H9 (cell line): ENCODE results near the gene TFDP1. TPM values are rescaled to one million over a fixed set of nuclear protein-coding genes. Genes with fewer than 3 reads are reported as not detected.
"Not testable (repeated sequence)": the region's sequence is repeated elsewhere in the genome, so short reads cannot be mapped to it uniquely, and the experiment has no call there.

Experiments
- DNase-seq: peaks from one replicate; pipeline ENCODE4 v3.0.0-alpha.2; 2017
- H2AFZ ChIP-seq: one replicate; pipeline ENCODE4 v1.6.1; 2013; ENCODE audit warnings: mild to moderate bottlenecking, low read length, control low read depth, moderate library complexity
- H2AK5ac ChIP-seq: 2 replicates; pipeline ENCODE4 v1.6.1; 2013; ENCODE audit warnings: low read length, control low read depth, mixed read lengths; ENCODE audit not compliant: insufficient read length
- H2BK120ac ChIP-seq: one replicate; pipeline ENCODE4 v1.6.1; 2013; ENCODE audit warnings: low read depth, mild to moderate bottlenecking, low read length, control low read depth, inconsistent platforms; ENCODE audit not compliant: poor library complexity, severe bottlenecking
- H2BK12ac ChIP-seq: 2 replicates; pipeline ENCODE4 v1.6.1; 2013; ENCODE audit warnings: low read length, control low read depth, mixed read lengths, low read depth; ENCODE audit not compliant: insufficient read length
- H2BK15ac ChIP-seq: 2 replicates; pipeline ENCODE4 v1.6.1; 2013; ENCODE audit warnings: low read depth, low read length, control low read depth
- H2BK20ac ChIP-seq: one replicate; pipeline ENCODE4 v1.6.1; 2013; ENCODE audit warnings: low read depth, mild to moderate bottlenecking, low read length, control low read depth, inconsistent platforms; ENCODE audit not compliant: poor library complexity, severe bottlenecking
- H2BK5ac ChIP-seq: 2 replicates; pipeline ENCODE4 v1.6.1; 2013; ENCODE audit warnings: low read length, control low read depth, mixed read lengths; ENCODE audit not compliant: insufficient read length
- H3K14ac ChIP-seq: 2 replicates; pipeline ENCODE4 v1.6.1; 2013; ENCODE audit warnings: low read length, control low read depth; ENCODE audit not compliant: insufficient read depth
- H3K18ac ChIP-seq: 2 replicates; pipeline ENCODE4 v1.6.1; 2013; ENCODE audit warnings: low read depth, mild to moderate bottlenecking, mixed read lengths, low read length, control low read depth; ENCODE audit not compliant: insufficient read length
- H3K23ac ChIP-seq: 2 replicates; pipeline ENCODE4 v1.6.1; 2013; ENCODE audit warnings: low read length, control low read depth, mixed read lengths, low read depth; ENCODE audit not compliant: insufficient read length
- H3K23me2 ChIP-seq: 2 replicates; pipeline ENCODE4 v1.6.1; 2013; ENCODE audit warnings: low read depth, mild to moderate bottlenecking, mixed read lengths, low read length, control low read depth; ENCODE audit not compliant: insufficient read length, poor library complexity, severe bottlenecking
- H3K27ac ChIP-seq: 2 replicates; pipeline ENCODE4 v1.5.1; 2013; ENCODE audit warnings: low read length, control low read depth, mixed read lengths, low read depth; ENCODE audit not compliant: insufficient read length
- H3K27me3 ChIP-seq: 2 replicates; pipeline ENCODE4 v1.6.1; 2013; ENCODE audit warnings: low read length, control low read depth, inconsistent platforms; ENCODE audit not compliant: insufficient read depth
- H3K4ac ChIP-seq: 2 replicates; pipeline ENCODE4 v1.6.1; 2013; ENCODE audit warnings: low read depth, mild to moderate bottlenecking, control low read depth, inconsistent platforms, low read length, moderate library complexity
- H3K4me1 ChIP-seq: 2 replicates; pipeline ENCODE4 v1.6.1; 2013; ENCODE audit warnings: low read length, control low read depth, inconsistent platforms; ENCODE audit not compliant: insufficient read depth
- H3K4me2 ChIP-seq: 2 replicates; pipeline ENCODE4 v1.6.1; 2013; ENCODE audit warnings: low read length, control low read depth, mixed read lengths; ENCODE audit not compliant: insufficient read length, insufficient read depth
- H3K56ac ChIP-seq: 2 replicates; pipeline ENCODE4 v1.6.1; 2013; ENCODE audit warnings: low read depth, mild to moderate bottlenecking, mixed read lengths, low read length, control low read depth; ENCODE audit not compliant: insufficient read length
- H3K79me1 ChIP-seq: 2 replicates; pipeline ENCODE4 v1.6.1; 2013; ENCODE audit warnings: low read depth, mild to moderate bottlenecking, moderate library complexity, low read length, control low read depth, inconsistent platforms; ENCODE audit not compliant: insufficient read depth, poor library complexity, severe bottlenecking
- H3K79me2 ChIP-seq: 2 replicates; pipeline ENCODE4 v1.6.1; 2013; ENCODE audit warnings: low read length, control low read depth, inconsistent platforms; ENCODE audit not compliant: insufficient read depth
- H3K9ac ChIP-seq: 2 replicates; pipeline ENCODE4 v1.6.1; 2013; ENCODE audit warnings: low read length, control low read depth, mixed read lengths; ENCODE audit not compliant: insufficient read length; ENCODE audit errors: extremely low read depth
- H3K9me3 ChIP-seq: one replicate; pipeline ENCODE4 v1.6.1; 2013; ENCODE audit warnings: low read depth, low read length, inconsistent platforms; ENCODE audit not compliant: control insufficient read depth
- H3T11ph ChIP-seq: one replicate; pipeline ENCODE4 v1.6.1; 2013; ENCODE audit warnings: mild to moderate bottlenecking, low read length, control low read depth, inconsistent platforms
- H4K20me1 ChIP-seq: one replicate; pipeline ENCODE4 v1.6.1; 2013; ENCODE audit not compliant: control insufficient read depth, insufficient read length, insufficient read depth
- H4K5ac ChIP-seq: 2 replicates; pipeline ENCODE4 v1.6.1; 2013; ENCODE audit warnings: low read depth, mild to moderate bottlenecking, mixed read lengths, low read length, control low read depth; ENCODE audit not compliant: insufficient read length
- H4K8ac ChIP-seq: replicated peaks from 2 replicates; pipeline ENCODE4 v1.6.1; 2013; ENCODE audit warnings: low read length, control low read depth, mixed read lengths, low read depth; ENCODE audit not compliant: insufficient read length
- H4K91ac ChIP-seq: 2 replicates; pipeline ENCODE4 v1.6.1; 2013; ENCODE audit warnings: low read depth, mild to moderate bottlenecking, moderate library complexity, mixed read lengths, low read length, control low read depth; ENCODE audit not compliant: insufficient read length
- H3K27ac Mint-ChIP-seq, 3 experiments: 2 replicates in 2 of 3; 3 replicates in 1 of 3; pipeline ENCODE4 v1.8.0; 2020 to 2021; ENCODE audit warnings: mixed read lengths in 3 of 3, mild to moderate bottlenecking in 1 of 3, moderate library complexity in 1 of 3
- H3K27me3 Mint-ChIP-seq: 2 replicates; pipeline ENCODE4 v1.8.0; 2021; ENCODE audit warnings: low read depth, mild to moderate bottlenecking, moderate library complexity, mixed read lengths
- H3K36me3 Mint-ChIP-seq, 3 experiments: 2 replicates in 2 of 3; 3 replicates in 1 of 3; pipeline ENCODE4 v1.8.0; 2020 to 2021; ENCODE audit warnings: low read depth in 3 of 3, mixed read lengths in 3 of 3; ENCODE audit not compliant: insufficient read depth in 1 of 3
- H3K4me1 Mint-ChIP-seq, 2 experiments: 2 replicates each; pipeline ENCODE4 v1.8.0; 2020; ENCODE audit warnings: mixed read lengths in 2 of 2
- H3K4me3 Mint-ChIP-seq, 2 experiments: 2 replicates in 1 of 2; 3 replicates in 1 of 2; pipeline ENCODE4 v1.8.0; 2020 to 2021; ENCODE audit warnings: mild to moderate bottlenecking in 2 of 2, mixed read lengths in 2 of 2, moderate library complexity in 1 of 2
- H3K9me3 Mint-ChIP-seq, 2 experiments: 2 replicates in 1 of 2; 3 replicates in 1 of 2; pipeline ENCODE4 v1.8.0; 2020; ENCODE audit warnings: mild to moderate bottlenecking in 2 of 2, mixed read lengths in 2 of 2, moderate library complexity in 1 of 2
- WGBS: extraction: QIAGEN DNeasy Blood & Tissue Kit; methylation state at CpG from one replicate; pipeline ENCODE4 v1.1.7; 2013; ENCODE audit warnings: missing lambda C conversion rate, low lambda C conversion rate, mixed read lengths; ENCODE audit not compliant: insufficient read length; ENCODE audit errors: extremely low coverage; 5-methylcytosine and 5-hydroxymethylcytosine counted together
- total RNA-seq: library from RNA; stranded (reverse); gene quantifications from 2 replicates; pipeline ENCODE4 v1.2.1, GENCODE V29; 2021
- TF ChIP-seq, protein P1 (sequence below): fragments of 200-600 bp; sonication (generic); conservative IDR thresholded peaks from 3 replicates; pipeline ENCODE4 v1.8.0; 2021; ENCODE audit warnings: antibody characterized with exemption, mild to moderate bottlenecking

TFDP1 gene
- total RNA-seq, 1 experiment from 2014 or later = 111 TPM

DNA sequence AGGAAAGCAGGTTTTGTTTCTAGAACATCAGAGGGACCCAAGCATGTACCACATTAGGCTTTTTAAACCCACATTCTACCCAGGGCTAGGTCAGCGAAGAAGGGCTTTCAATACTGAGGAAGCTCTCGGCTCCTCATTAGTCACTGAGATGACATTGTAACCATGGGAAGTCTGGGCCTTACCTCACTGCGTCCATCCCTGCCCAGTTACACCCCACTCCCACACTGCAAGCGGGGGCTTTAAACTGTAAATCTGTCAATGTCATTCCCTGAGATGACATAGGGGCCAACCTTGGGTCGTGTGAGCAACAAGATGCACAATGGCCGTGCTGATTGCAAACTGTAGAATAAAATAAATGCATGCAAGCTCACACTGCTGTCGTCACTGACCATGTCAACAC is 21.7 kb upstream of the TFDP1 start:
- no peak overlapping the region for H2BK12ac ChIP-seq
- no peaks in the 10 kb centered on the region for H3K27me3 ChIP-seq
- Mint-ChIP-seq H3K36me3 (no peaks in the 10 kb centered on the region), H3K4me1 (peaks cover 10 to 18% of the 10 kb centered on the region in 2 experiments), H3K4me3 (no peak overlapping the region), H3K27me3 (peaks cover 1% of the 10 kb centered on the region; the same call in 1 of the 2 replicates), H3K9me3 (no peaks in the 10 kb centered on the region), H3K27ac (peak overlapping the region in 1 of 3 experiments; percentile 63; a peak in 1 of 7 replicates)
- H3K18ac ChIP-seq = no peak overlapping the region
- no peak overlapping the region for H2BK5ac ChIP-seq
- H4K20me1 ChIP-seq = no peaks in the 10 kb centered on the region
- H3K4me2 ChIP-seq = no peak overlapping the region
- TF ChIP-seq, protein P1, sequence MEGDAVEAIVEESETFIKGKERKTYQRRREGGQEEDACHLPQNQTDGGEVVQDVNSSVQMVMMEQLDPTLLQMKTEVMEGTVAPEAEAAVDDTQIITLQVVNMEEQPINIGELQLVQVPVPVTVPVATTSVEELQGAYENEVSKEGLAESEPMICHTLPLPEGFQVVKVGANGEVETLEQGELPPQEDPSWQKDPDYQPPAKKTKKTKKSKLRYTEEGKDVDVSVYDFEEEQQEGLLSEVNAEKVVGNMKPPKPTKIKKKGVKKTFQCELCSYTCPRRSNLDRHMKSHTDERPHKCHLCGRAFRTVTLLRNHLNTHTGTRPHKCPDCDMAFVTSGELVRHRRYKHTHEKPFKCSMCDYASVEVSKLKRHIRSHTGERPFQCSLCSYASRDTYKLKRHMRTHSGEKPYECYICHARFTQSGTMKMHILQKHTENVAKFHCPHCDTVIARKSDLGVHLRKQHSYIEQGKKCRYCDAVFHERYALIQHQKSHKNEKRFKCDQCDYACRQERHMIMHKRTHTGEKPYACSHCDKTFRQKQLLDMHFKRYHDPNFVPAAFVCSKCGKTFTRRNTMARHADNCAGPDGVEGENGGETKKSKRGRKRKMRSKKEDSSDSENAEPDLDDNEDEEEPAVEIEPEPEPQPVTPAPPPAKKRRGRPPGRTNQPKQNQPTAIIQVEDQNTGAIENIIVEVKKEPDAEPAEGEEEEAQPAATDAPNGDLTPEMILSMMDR = no peak
- no peak overlapping the region for H3K4ac ChIP-seq
- no peaks in the 10 kb centered on the region for H3K79me1 ChIP-seq
- no peak overlapping the region for H4K91ac ChIP-seq
- H2AFZ ChIP-seq = no peak overlapping the region
- H2AK5ac ChIP-seq = no peak overlapping the region
- no peak overlapping the region for H2BK120ac ChIP-seq
- no peak overlapping the region for H3K56ac ChIP-seq
- no peaks in the 10 kb centered on the region for H3K9me3 ChIP-seq
- H3K23me2 ChIP-seq = no peaks in the 10 kb centered on the region
- WGBS = no CpG with 5 or more reads among the region's 7 CpGs
- no peak overlapping the region for H3T11ph ChIP-seq
- H3K23ac ChIP-seq = no peak overlapping the region
- no peak overlapping the region for H3K9ac ChIP-seq
- no peak overlapping the region for H3K27ac ChIP-seq
- H2BK20ac ChIP-seq = no peak overlapping the region
- no peak overlapping the region for H4K8ac ChIP-seq
- H3K79me2 ChIP-seq = no peaks in the 10 kb centered on the region
- no peak overlapping the region for H3K14ac ChIP-seq
- DNase-seq = no peak
- no peak overlapping the region for H2BK15ac ChIP-seq
- no peak overlapping the region for H4K5ac ChIP-seq
- 0 out of 2 replicates have a peak, but pooled peaks cover 2% of the 10 kb centered on the region for H3K4me1 ChIP-seq

DNA sequence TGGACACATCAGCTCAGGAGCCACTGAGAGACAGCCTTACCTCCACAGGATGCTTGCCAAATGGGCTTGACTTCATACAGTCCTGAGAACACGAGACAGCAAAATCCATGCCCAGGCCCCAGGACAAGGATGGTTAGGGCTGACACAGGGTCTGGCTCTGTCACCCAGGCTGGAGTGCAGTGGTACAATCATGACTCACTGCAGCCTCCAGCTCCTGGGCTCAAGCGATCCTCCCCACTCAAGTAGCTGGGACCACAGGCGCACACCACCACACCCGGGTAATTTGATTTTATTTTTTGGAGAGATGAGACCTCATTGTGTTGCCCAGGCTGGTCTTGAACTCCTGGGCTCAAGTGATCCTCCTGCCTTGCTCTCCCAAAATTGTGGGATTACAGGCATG is 21.0 kb upstream of the TFDP1 start:
- not testable (repeated sequence) for H3K27me3 Mint-ChIP-seq, H2AFZ ChIP-seq, H3K9ac ChIP-seq, H2BK120ac ChIP-seq, H3K36me3 Mint-ChIP-seq, H3K9me3 Mint-ChIP-seq, H2BK5ac ChIP-seq, H2AK5ac ChIP-seq, H3K18ac ChIP-seq, H2BK20ac ChIP-seq, H3K56ac ChIP-seq, H2BK12ac ChIP-seq, H3K23me2 ChIP-seq, H3K4me3 Mint-ChIP-seq, H3K27ac ChIP-seq, H3K79me1 ChIP-seq, H3K4ac ChIP-seq, H3K4me1 ChIP-seq, H4K5ac ChIP-seq, H2BK15ac ChIP-seq, H3K27ac Mint-ChIP-seq, H3K9me3 ChIP-seq, H4K20me1 ChIP-seq, H3K23ac ChIP-seq, H3K4me2 ChIP-seq, H3K14ac ChIP-seq, H4K8ac ChIP-seq, H3T11ph ChIP-seq, H3K27me3 ChIP-seq, H3K79me2 ChIP-seq, H4K91ac ChIP-seq, DNase-seq
- WGBS = no CpG with 5 or more reads among the region's 4 CpGs
- peaks cover 10 to 18% of the 10 kb centered on the region in 2 experiments for H3K4me1 Mint-ChIP-seq
